SK-N-SH (cell line): Measurements from ENCODE around the gene FLT1. TPM values are rescaled to one million over a fixed set of nuclear protein-coding genes. Genes with fewer than 3 reads are reported as not detected.

ENCODE experiments used
- CTCF ChIA-PET: fragments of 300-600, 350-600 bp; formaldehyde crosslinking; extraction: SDS; loops from one replicate; lab custom pipeline; 2021; lab: Yijun Ruan, JAX
- POLR2A ChIA-PET: fragments of 350-600 bp; sonication (Branson Sonifier 250); formaldehyde crosslinking; extraction: SDS; loops from one replicate; lab custom pipeline; 2020; ENCODE audit warnings: antibody characterized with exemption, inconsistent platforms; lab: Yijun Ruan, JAX
- DNase-seq: peaks from one replicate; pipeline ENCODE4 v3.0.0; 2012
- H2AFZ ChIP-seq: fragments of 200-600 bp; sonication (generic); 2 replicates; pipeline ENCODE4 v1.8.1; 2016; ENCODE audit warnings: antibody characterized with exemption, mild to moderate bottlenecking, low read depth
- H3F3A ChIP-seq: fragments of 200-600 bp; sonication (generic); replicated peaks from 2 replicates; pipeline ENCODE3; 2016; ENCODE audit warnings: antibody characterized with exemption, mild to moderate bottlenecking; ENCODE audit not compliant: insufficient read depth
- H3K27ac ChIP-seq, 2 experiments: fragments of 200-500 bp in 1 of 2; fragments of 200-600 bp in 1 of 2; sonication (Bioruptor generic) in 1 of 2; sonication (generic), shearing (Covaris generic) in 1 of 2; 2 replicates each; pipeline versions ENCODE4 v1.5.1 to v1.6.1; 2014 to 2016; ENCODE audit warnings: low read depth in 2 of 2, inconsistent platforms in 1 of 2, low read length in 1 of 2, mild to moderate bottlenecking in 1 of 2, mixed read lengths in 1 of 2
- H3K27me3 ChIP-seq: fragments of 200-600 bp; sonication (generic), shearing (Covaris generic); 2 replicates; pipeline ENCODE4 v1.6.1; 2016; ENCODE audit warnings: mixed run types; ENCODE audit not compliant: insufficient read depth
- H3K36me3 ChIP-seq, 2 experiments: fragments of 200-500 bp in 1 of 2; fragments of 200-600 bp in 1 of 2; sonication (Bioruptor generic) in 1 of 2; sonication (generic) in 1 of 2; replicated peaks in 1 of 2; 2 replicates each; pipeline versions ENCODE3 to v1.5.1; 2014 to 2016; ENCODE audit warnings: low read length in 1 of 2, mild to moderate bottlenecking in 1 of 2; ENCODE audit not compliant: insufficient read depth in 2 of 2, control insufficient read depth in 1 of 2
- H3K4me1 ChIP-seq, 2 experiments: fragments of 200-500 bp in 1 of 2; fragments of 200-600 bp in 1 of 2; sonication (Bioruptor generic) in 1 of 2; sonication (generic), shearing (Covaris generic) in 1 of 2; 2 replicates each; pipeline versions ENCODE4 v1.5.1 to v1.6.1; 2014 to 2016; ENCODE audit warnings: low read depth in 1 of 2, low read length in 1 of 2, mixed run types in 1 of 2; ENCODE audit not compliant: insufficient read depth in 2 of 2, control insufficient read depth in 1 of 2
- H3K4me2 ChIP-seq: fragments of 200-600 bp; sonication (generic), shearing (Covaris generic); 2 replicates; pipeline ENCODE4 v1.6.1; 2017; ENCODE audit warnings: mixed run types
- H3K4me3 ChIP-seq, 2 experiments: fragments of 200-500 bp in 1 of 2; fragments of 200-600 bp in 1 of 2; sonication (Bioruptor generic) in 1 of 2; sonication (generic), shearing (Covaris generic) in 1 of 2; 2 replicates each; pipeline versions ENCODE4 v1.5.1 to v1.8.1; 2014 to 2016; ENCODE audit warnings: low read depth in 2 of 2, inconsistent platforms in 1 of 2, low read length in 1 of 2, mild to moderate bottlenecking in 1 of 2, mixed read lengths in 1 of 2, moderate library complexity in 1 of 2
- H3K79me2 ChIP-seq: fragments of 200-600 bp; sonication (generic); 2 replicates; pipeline ENCODE4 v1.8.1; 2017; ENCODE audit warnings: mild to moderate bottlenecking; ENCODE audit not compliant: insufficient read depth
- H3K9ac ChIP-seq: fragments of 200-600 bp; sonication (generic); 2 replicates; pipeline ENCODE4 v1.6.1; 2017; ENCODE audit warnings: mixed run types
- H3K9me2 ChIP-seq: fragments of 200-600 bp; sonication (generic); 2 replicates; pipeline ENCODE4 v1.6.1; 2017; ENCODE audit warnings: mixed run types
- H3K9me3 ChIP-seq: fragments of 200-600 bp; sonication (generic); 2 replicates; pipeline ENCODE4 v1.6.1; 2017; ENCODE audit warnings: mixed run types, mild to moderate bottlenecking, moderate library complexity
- H4K20me1 ChIP-seq: fragments of 200-600 bp; sonication (generic); 2 replicates; pipeline ENCODE4 v1.6.1; 2017; ENCODE audit warnings: mild to moderate bottlenecking, mixed run types; ENCODE audit not compliant: insufficient read depth
- CHD2 ChIP-seq: fragments of 150-350 bp; IDR thresholded peaks from 2 replicates; pipeline ENCODE4 v1.6.1; 2018; ENCODE audit warnings: low read length; ENCODE audit not compliant: partially characterized antibody
- ELF1 ChIP-seq: IDR thresholded peaks from 2 replicates; pipeline ENCODE4 v1.4.0; 2012
- FOSL2 ChIP-seq: IDR thresholded peaks from 2 replicates; pipeline ENCODE4 v1.4.0; 2012; ENCODE audit warnings: low read depth, mild to moderate bottlenecking, moderate library complexity, borderline replicate concordance
- GATA2 ChIP-seq: sonication (generic); formaldehyde crosslinking; IDR thresholded peaks from 2 replicates; pipeline ENCODE4 v1.5.0; 2020; ENCODE audit warnings: mild to moderate bottlenecking, missing genetic modification reagents
- IRF3 ChIP-seq: fragments of 150-350 bp; IDR thresholded peaks from 2 replicates; pipeline ENCODE4 v1.6.1; 2016; ENCODE audit warnings: mild to moderate bottlenecking, low read depth, low read length
- MAX ChIP-seq: IDR thresholded peaks from 2 replicates; pipeline ENCODE4 v1.4.0; 2012; ENCODE audit warnings: low read depth
- MEF2A ChIP-seq: IDR thresholded peaks from 2 replicates; pipeline ENCODE4 v1.4.0; 2012; ENCODE audit warnings: low read depth, borderline replicate concordance
- NRF1 ChIP-seq: IDR thresholded peaks from 2 replicates; pipeline ENCODE4 v1.6.1; 2012; ENCODE audit warnings: low read depth, mild to moderate bottlenecking, low read length
- REST ChIP-seq: IDR thresholded peaks from 2 replicates; pipeline ENCODE4 v1.6.1; 2012; ENCODE audit warnings: mild to moderate bottlenecking, low read depth, low read length, moderate library complexity
- TCF12 ChIP-seq: IDR thresholded peaks from 2 replicates; pipeline ENCODE4 v1.4.0; 2012
- YY1 ChIP-seq: IDR thresholded peaks from 2 replicates; pipeline ENCODE4 v1.4.0; 2012; ENCODE audit warnings: low read depth, mild to moderate bottlenecking
- WGBS: methylation state at CpG from one replicate; pipeline ENCODE4 v1.1.6; 2017; ENCODE audit warnings: low lambda C conversion rate; 5-methylcytosine and 5-hydroxymethylcytosine counted together
- polyA plus RNA-seq, 3 experiments: library from polyadenylated mRNA; depleted of rRNA; stranded (reverse); fragments of >200 nt; gene quantifications; 2 replicates each; pipeline ENCODE4 v1.2.3, GENCODE V29; 2012
- TF ChIP-seq, protein P1 (sequence below): IDR thresholded peaks from 2 replicates; pipeline ENCODE4 v1.4.0; 2012; ENCODE audit warnings: low read depth, borderline replicate concordance
- TF ChIP-seq, protein P2 (sequence below): fragments of 150-350 bp; IDR thresholded peaks from 2 replicates; pipeline ENCODE4 v1.6.1; 2017; ENCODE audit warnings: antibody characterized with exemption, low read length, low read depth, borderline replicate concordance

FLT1 gene
- polyA plus RNA-seq, 1 of the 3 experiments (the other 2 are of a cell fraction) = 0.20 TPM

DNA sequence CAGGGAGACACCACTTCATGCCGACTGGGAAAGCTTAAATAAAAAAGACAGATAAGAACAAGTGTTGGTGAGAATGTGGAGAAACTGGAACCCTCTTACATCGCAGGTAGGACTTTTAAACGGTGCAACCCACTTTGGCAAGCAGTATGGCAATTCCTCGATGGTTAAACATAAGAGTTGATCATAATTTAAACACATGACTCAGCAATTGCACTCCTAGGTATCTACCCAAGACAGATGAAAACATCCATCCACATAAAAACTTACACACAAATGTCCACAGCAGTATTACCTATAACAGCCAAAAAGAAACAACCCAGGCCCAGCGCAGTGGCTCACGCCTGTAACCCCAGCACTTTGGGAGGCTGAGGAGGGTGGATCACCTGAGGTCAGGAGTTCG lies 21.9 kb downstream of the FLT1 start:
- H3K4me1 ChIP-seq = peaks cover 0 to 4% of the 10 kb centered on the region in 2 experiments; a peak in 2 of 4 replicates
- H2AFZ ChIP-seq = no peak overlapping the region
- no peak for TF ChIP-seq FOSL2
- no peak for TF ChIP-seq REST
- TF ChIP-seq ELF1 = no peak
- no peak for TF ChIP-seq TCF12
- TF ChIP-seq MEF2A = no peak
- TF ChIP-seq CHD2 = no peak
- TF ChIP-seq, protein P1, sequence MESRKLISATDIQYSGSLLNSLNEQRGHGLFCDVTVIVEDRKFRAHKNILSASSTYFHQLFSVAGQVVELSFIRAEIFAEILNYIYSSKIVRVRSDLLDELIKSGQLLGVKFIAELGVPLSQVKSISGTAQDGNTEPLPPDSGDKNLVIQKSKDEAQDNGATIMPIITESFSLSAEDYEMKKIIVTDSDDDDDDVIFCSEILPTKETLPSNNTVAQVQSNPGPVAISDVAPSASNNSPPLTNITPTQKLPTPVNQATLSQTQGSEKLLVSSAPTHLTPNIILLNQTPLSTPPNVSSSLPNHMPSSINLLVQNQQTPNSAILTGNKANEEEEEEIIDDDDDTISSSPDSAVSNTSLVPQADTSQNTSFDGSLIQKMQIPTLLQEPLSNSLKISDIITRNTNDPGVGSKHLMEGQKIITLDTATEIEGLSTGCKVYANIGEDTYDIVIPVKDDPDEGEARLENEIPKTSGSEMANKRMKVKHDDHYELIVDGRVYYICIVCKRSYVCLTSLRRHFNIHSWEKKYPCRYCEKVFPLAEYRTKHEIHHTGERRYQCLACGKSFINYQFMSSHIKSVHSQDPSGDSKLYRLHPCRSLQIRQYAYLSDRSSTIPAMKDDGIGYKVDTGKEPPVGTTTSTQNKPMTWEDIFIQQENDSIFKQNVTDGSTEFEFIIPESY = no peak
- TF ChIP-seq MAX = no peak
- TF ChIP-seq, all 33 proteins: peak for 0
- H4K20me1 ChIP-seq = no peaks in the 10 kb centered on the region
- ChIA-PET CTCF (no interaction called here), POLR2A (no interaction called here)
- WGBS = 2% methylated on average over 7 of the region's 7 CpGs
- no peaks in the 10 kb centered on the region for H3K9me3 ChIP-seq
- H3K9me2 ChIP-seq = no peaks in the 10 kb centered on the region
- peaks cover 11% of the 10 kb centered on the region; the same call in 1 of the 2 replicates for H3K27me3 ChIP-seq
- peaks cover 10% of the 10 kb centered on the region for H3F3A ChIP-seq
- H3K27ac ChIP-seq = no peak overlapping the region
- no peak overlapping the region for H3K4me2 ChIP-seq
- no peak overlapping the region for H3K4me3 ChIP-seq
- no peaks in the 10 kb centered on the region for H3K36me3 ChIP-seq
- H3K79me2 ChIP-seq = no peaks in the 10 kb centered on the region
- DNase-seq = no peak
- H3K9ac ChIP-seq = no peak overlapping the region

- peaks cover 0 to under 1% of the 10 kb centered on the region in 2 experiments; a peak in 2 of 4 replicates for H3K4me1 ChIP-seq
- TF ChIP-seq, protein P2, sequence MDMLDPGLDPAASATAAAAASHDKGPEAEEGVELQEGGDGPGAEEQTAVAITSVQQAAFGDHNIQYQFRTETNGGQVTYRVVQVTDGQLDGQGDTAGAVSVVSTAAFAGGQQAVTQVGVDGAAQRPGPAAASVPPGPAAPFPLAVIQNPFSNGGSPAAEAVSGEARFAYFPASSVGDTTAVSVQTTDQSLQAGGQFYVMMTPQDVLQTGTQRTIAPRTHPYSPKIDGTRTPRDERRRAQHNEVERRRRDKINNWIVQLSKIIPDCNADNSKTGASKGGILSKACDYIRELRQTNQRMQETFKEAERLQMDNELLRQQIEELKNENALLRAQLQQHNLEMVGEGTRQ = no peak
- TF ChIP-seq GATA2 (no peak), YY1 (no peak), IRF3 (no peak), NRF1 (no peak)
- peaks cover 10% of the 10 kb centered on the region for H3F3A ChIP-seq
- POLR2A ChIA-PET = no interaction called here
- H3K4me3 ChIP-seq = no peak overlapping the region
- 32% methylated on average over 2 of the region's 2 CpGs for WGBS
- H3K9me2 ChIP-seq = no peaks in the 10 kb centered on the region
- H3K36me3 ChIP-seq = no peaks in the 10 kb centered on the region
- H3K27me3 ChIP-seq = peaks cover 11% of the 10 kb centered on the region; the same call in 1 of the 2 replicates
- no peaks in the 10 kb centered on the region for H3K9me3 ChIP-seq
- H2AFZ ChIP-seq = no peak overlapping the region
- no peaks in the 10 kb centered on the region for H4K20me1 ChIP-seq
- no peak overlapping the region for H3K27ac ChIP-seq
- CTCF ChIA-PET = no interaction called here
- H3K9ac ChIP-seq = no peak overlapping the region
- no peak for DNase-seq
- no peak overlapping the region for H3K4me2 ChIP-seq
- no peaks in the 10 kb centered on the region for H3K79me2 ChIP-seq
Measured at GRCh38 chr13:28471421-28471820, 23.5 kb downstream of the FLT1 start.
